Glomerular endothelial cell (primary cell): ENCODE data around the gene BHLHE23. TPM values are rescaled to one million over a fixed set of nuclear protein-coding genes. Genes with fewer than 3 reads are reported as not detected.

Experiments
- DNase-seq: peaks from one replicate; pipeline ENCODE4 v3.0.0-alpha.2; 2011; ENCODE audit warnings: low read depth, low spot score; ENCODE audit errors: extremely low read depth
- total RNA-seq: library from RNA; depleted of rRNA; stranded (reverse); fragments of >200 nt; gene quantifications from 2 replicates; pipeline ENCODE4 v1.2.3, GENCODE V29; 2015

BHLHE23 gene
- total RNA-seq, 1 donor from 2014 or later, result not detected

- no peak for DNase-seq
Measured at GRCh38 chr20:62975812-62976508, 30.8 kb downstream of the BHLHE23 start.

- DNase-seq, result no peak
Measured at GRCh38 chr20:62975251-62975760, 31.5 kb downstream of the BHLHE23 start.

- DNase-seq, result no peak
Measured at GRCh38 chr20:62972845-62973745, 33.7 kb downstream of the BHLHE23 start.

GRCh38 chr20:62971950-62972844 is 34.6 kb downstream of the BHLHE23 start:
- DNase-seq, result peak; percentile 7

GRCh38 chr20:62971211-62971949 is 35.4 kb downstream of the BHLHE23 start:
- DNase-seq, result no peak

- DNase-seq, result no peak
Measured at GRCh38 chr20:62970307-62971210, 36.2 kb downstream of the BHLHE23 start.

GRCh38 chr20:62969939-62970306 is 36.8 kb downstream of the BHLHE23 start:
- DNase-seq, result no peak

- no peak for DNase-seq
Measured at GRCh38 chr20:62969179-62969760, 37.5 kb downstream of the BHLHE23 start.

GRCh38 chr20:62968378-62969178 is 38.2 kb downstream of the BHLHE23 start:
- no peak for DNase-seq

- DNase-seq, result no peak
Measured at GRCh38 chr20:62967628-62968351, 39.0 kb downstream of the BHLHE23 start.

- no peak for DNase-seq
Measured at GRCh38 chr20:62967149-62967501, 39.6 kb downstream of the BHLHE23 start.

- DNase-seq, result no peak
Measured at GRCh38 chr20:62966212-62967148, 40.3 kb downstream of the BHLHE23 start.

- no peak for DNase-seq
Measured at GRCh38 chr20:62965363-62965771, 41.4 kb downstream of the BHLHE23 start.

- DNase-seq, result no peak
Measured at GRCh38 chr20:62964700-62965099, 42.1 kb downstream of the BHLHE23 start.

- no peak for DNase-seq
Measured at GRCh38 chr20:62963614-62964397, 43.0 kb downstream of the BHLHE23 start.
